Glutamatergic neuron (in vitro differentiated cells): ENCODE measurements around the gene C15orf40. TPM values are rescaled to one million over a fixed set of nuclear protein-coding genes. Genes with fewer than 3 reads are reported as not detected.

Experiments used
- DNase-seq: peaks from one replicate; pipeline ENCODE4 v3.0.0; 2022
- H3K27ac Mint-ChIP-seq: one replicate; pipeline ENCODE4 v1.8.0; 2020; ENCODE audit warnings: mild to moderate bottlenecking, mixed read lengths, inconsistent platforms; ENCODE audit not compliant: unreplicated experiment
- H3K27me3 Mint-ChIP-seq: one replicate; pipeline ENCODE4 v1.8.0; 2020; ENCODE audit warnings: mild to moderate bottlenecking, moderate library complexity, mixed read lengths, inconsistent platforms; ENCODE audit not compliant: unreplicated experiment
- H3K36me3 Mint-ChIP-seq: one replicate; pipeline ENCODE4 v1.8.0; 2020; ENCODE audit warnings: mild to moderate bottlenecking, mixed read lengths, inconsistent platforms; ENCODE audit not compliant: unreplicated experiment
- H3K4me1 Mint-ChIP-seq: one replicate; pipeline ENCODE4 v1.8.0; 2020; ENCODE audit warnings: mild to moderate bottlenecking, low read depth, mixed read lengths, inconsistent platforms; ENCODE audit not compliant: unreplicated experiment
- H3K4me3 Mint-ChIP-seq: one replicate; pipeline ENCODE4 v1.8.0; 2020; ENCODE audit warnings: mild to moderate bottlenecking, mixed read lengths, inconsistent platforms; ENCODE audit not compliant: unreplicated experiment
- H3K9me3 Mint-ChIP-seq: one replicate; pipeline ENCODE4 v1.8.0; 2020; ENCODE audit warnings: mild to moderate bottlenecking, moderate library complexity, mixed read lengths, inconsistent platforms; ENCODE audit not compliant: unreplicated experiment
- total RNA-seq: library from RNA; stranded (reverse); fragmentation: NEBNext Ultra II Directional; extraction: Animal tissue kit (Norgen Biotek cat#: 25700); gene quantifications from one replicate; pipeline ENCODE4 v1.2.1, GENCODE V29; 2021; ENCODE audit not compliant: unreplicated experiment
- TF ChIP-seq, protein P1 (sequence below): fragments of 200-600 bp; sonication (generic); IDR thresholded peaks from one replicate; pipeline ENCODE4 v1.5.0; 2021; ENCODE audit not compliant: partially characterized antibody, unreplicated experiment

C15orf40 gene
- total RNA-seq, 1 donor from 2014 or later = 29.6 TPM

DNA sequence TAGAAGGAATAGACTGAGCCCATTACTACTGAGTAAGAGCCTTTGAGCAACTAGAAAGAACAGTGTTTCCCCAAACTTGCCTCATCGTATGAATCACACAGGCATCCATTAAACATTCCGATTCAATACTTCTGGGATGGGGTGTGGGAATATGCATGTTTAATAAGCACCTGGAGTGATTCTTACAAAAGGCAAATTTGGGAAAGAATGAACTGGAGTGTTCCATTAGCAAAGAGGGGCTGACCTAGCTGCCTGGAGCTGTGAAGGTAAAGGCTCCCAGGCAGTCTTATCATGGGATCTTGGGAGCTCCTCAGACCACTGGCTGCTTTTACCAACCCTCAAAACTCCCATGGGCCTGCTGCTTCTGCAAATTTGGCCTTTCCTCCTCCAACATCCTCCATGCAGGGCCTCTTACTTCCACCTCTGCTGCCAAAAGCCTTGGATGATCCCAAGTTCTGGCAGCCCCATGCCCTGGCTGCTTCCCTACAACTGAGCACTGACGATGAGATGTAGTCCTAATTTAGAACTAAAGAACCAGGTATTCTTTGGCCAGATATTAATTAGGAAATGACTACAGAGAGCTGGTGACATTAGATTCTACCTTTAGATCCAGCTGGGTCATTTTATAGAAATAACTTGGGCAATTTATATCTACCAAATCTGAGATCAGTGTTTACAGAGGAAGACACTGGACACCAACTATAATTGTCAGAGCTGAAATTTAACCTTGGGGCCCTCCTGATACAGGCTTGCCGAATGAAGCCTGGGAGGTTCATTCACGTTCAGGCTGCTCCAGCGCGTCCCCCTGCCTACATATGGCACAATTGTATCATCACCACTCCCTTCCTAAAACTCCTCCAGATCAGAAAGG lies 47.7 kb downstream of the C15orf40 start:
- Mint-ChIP-seq H3K27me3 (no peaks in the 10 kb centered on the region), H3K4me3 (no peak overlapping the region), H3K36me3 (no peaks in the 10 kb centered on the region), H3K27ac (no peak overlapping the region), H3K9me3 (no peaks in the 10 kb centered on the region), H3K4me1 (no peaks in the 10 kb centered on the region)
- no peak for DNase-seq
- TF ChIP-seq, protein P1, sequence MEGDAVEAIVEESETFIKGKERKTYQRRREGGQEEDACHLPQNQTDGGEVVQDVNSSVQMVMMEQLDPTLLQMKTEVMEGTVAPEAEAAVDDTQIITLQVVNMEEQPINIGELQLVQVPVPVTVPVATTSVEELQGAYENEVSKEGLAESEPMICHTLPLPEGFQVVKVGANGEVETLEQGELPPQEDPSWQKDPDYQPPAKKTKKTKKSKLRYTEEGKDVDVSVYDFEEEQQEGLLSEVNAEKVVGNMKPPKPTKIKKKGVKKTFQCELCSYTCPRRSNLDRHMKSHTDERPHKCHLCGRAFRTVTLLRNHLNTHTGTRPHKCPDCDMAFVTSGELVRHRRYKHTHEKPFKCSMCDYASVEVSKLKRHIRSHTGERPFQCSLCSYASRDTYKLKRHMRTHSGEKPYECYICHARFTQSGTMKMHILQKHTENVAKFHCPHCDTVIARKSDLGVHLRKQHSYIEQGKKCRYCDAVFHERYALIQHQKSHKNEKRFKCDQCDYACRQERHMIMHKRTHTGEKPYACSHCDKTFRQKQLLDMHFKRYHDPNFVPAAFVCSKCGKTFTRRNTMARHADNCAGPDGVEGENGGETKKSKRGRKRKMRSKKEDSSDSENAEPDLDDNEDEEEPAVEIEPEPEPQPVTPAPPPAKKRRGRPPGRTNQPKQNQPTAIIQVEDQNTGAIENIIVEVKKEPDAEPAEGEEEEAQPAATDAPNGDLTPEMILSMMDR = no peak

DNA sequence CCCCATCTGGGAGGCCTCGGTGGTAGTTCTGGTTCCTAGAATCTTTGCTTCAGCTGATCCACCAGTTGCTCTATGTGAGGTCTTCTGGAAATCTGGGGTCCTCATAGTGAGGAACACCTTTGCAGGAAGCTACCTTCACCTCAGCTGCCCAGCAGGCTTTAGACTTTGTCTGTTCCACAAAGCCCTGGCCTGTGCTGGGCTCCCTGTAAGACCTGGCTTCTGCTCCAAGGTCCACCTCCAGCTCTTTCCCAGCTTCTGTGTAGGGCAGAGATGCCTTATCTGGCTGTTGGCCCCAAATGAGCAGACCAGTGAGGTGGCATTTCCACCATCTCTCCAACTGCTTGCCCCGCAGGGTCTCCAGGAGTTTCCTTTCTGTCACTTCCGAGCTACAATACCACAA lies 50.7 kb downstream of the C15orf40 start:
- Mint-ChIP-seq H3K27me3 (no peaks in the 10 kb centered on the region), H3K4me3 (no peak overlapping the region), H3K27ac (no peak overlapping the region), H3K9me3 (no peaks in the 10 kb centered on the region), H3K4me1 (no peaks in the 10 kb centered on the region), H3K36me3 (no peaks in the 10 kb centered on the region)
- TF ChIP-seq, protein P1 = no peak
- no peak for DNase-seq

DNA sequence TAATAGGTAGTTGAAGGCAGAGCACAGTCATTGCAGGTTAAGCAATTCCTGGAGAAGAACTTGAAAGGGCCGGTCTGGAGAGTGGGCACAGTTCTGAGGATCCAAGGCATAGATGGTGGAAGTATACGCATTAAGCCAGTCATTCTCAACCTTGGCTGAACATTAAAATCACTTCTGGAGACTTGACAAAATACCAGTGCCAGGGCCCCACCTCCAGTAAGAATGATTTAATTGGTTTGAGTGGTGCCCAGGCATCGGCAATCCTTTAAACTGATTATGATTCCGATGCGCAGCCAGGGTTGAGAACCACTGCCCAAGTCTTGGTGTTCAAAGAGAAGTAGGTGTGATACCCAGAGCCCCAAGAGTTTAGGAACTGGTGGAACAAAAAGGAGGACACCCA lies 52.0 kb downstream of the C15orf40 start:
- TF ChIP-seq, protein P1 = no peak
- Mint-ChIP-seq H3K36me3 (no peaks in the 10 kb centered on the region), H3K4me1 (no peaks in the 10 kb centered on the region), H3K27me3 (no peaks in the 10 kb centered on the region), H3K4me3 (no peak overlapping the region), H3K9me3 (no peaks in the 10 kb centered on the region), H3K27ac (no peak overlapping the region)
- DNase-seq = no peak

DNA sequence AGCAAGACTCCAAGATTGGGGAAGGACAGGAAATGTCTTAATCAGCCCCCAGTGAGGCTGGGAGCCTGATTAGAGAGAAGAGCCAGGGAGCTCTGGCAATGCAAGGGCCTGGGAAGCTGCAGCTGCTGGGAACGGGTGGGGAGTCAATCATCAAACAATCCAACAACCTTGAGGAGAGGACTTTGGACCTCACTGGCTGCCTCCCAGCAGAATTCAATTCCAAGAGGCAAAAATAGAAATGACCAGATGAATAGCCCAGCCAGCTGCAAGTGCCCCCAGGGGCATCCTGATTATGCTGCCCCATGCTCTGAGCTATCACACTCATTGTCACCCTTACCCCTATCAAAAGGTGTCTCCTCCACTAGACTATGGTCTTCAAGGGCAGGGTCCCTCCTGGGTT lies 52.8 kb downstream of the C15orf40 start:
- H3K4me3 Mint-ChIP-seq = no peak overlapping the region
- H3K9me3 Mint-ChIP-seq = no peaks in the 10 kb centered on the region
- no peak overlapping the region for H3K27ac Mint-ChIP-seq
- no peak for DNase-seq
- no peaks in the 10 kb centered on the region for H3K27me3 Mint-ChIP-seq
- H3K4me1 Mint-ChIP-seq = no peaks in the 10 kb centered on the region
- H3K36me3 Mint-ChIP-seq = no peaks in the 10 kb centered on the region
- TF ChIP-seq, protein P1 = no peak
